NCI-H510A (cell line): Measurements from ENCODE around the gene RIT2.

Experiments
- DNase-seq: peaks from one replicate; lab custom pipeline; 2025; lab: John Stamatoyannopoulos, UW

The RIT2 gene

GRCh38 chr18:43012951-43013350 is 102.5 kb downstream of the RIT2 start:
- no peak for DNase-seq

GRCh38 chr18:43010611-43011010 is 104.9 kb downstream of the RIT2 start:
- no peak for DNase-seq

- no peak for DNase-seq
These were observed 105.8 kb downstream of the RIT2 start for GRCh38 chr18:43009674-43010073.

- no peak for DNase-seq
These were observed 108.1 kb downstream of the RIT2 start for GRCh38 chr18:43007365-43007764.

- DNase-seq, result no peak
These were observed 111.1 kb downstream of the RIT2 start for GRCh38 chr18:43004421-43004820.

- no peak for DNase-seq
These were observed 113.7 kb downstream of the RIT2 start for GRCh38 chr18:43001821-43002220.

GRCh38 chr18:42996824-42997223 is 118.7 kb downstream of the RIT2 start:
- no peak for DNase-seq

- DNase-seq, result no peak
These were observed 135.1 kb downstream of the RIT2 start for GRCh38 chr18:42980426-42980825.

GRCh38 chr18:42977982-42978637 is 137.4 kb downstream of the RIT2 start:
- DNase-seq, result no peak

GRCh38 chr18:42976869-42977590 is 138.5 kb downstream of the RIT2 start:
- DNase-seq, result no peak

- no peak for DNase-seq
These were observed 146.1 kb downstream of the RIT2 start for GRCh38 chr18:42969366-42969765.

- no peak for DNase-seq
These were observed 154.2 kb downstream of the RIT2 start for GRCh38 chr18:42961298-42961697.

GRCh38 chr18:42959528-42959927 is 156.0 kb downstream of the RIT2 start:
- no peak for DNase-seq

GRCh38 chr18:42958353-42958752 is 157.1 kb downstream of the RIT2 start:
- DNase-seq, result no peak

GRCh38 chr18:42956287-42956686 is 159.2 kb downstream of the RIT2 start:
- DNase-seq, result no peak

- no peak for DNase-seq
These were observed 160.6 kb downstream of the RIT2 start for GRCh38 chr18:42954887-42955286.

GRCh38 chr18:42953306-42953705 is 162.2 kb downstream of the RIT2 start:
- DNase-seq, result no peak

GRCh38 chr18:42950732-42951131 is 164.8 kb downstream of the RIT2 start:
- no peak for DNase-seq

GRCh38 chr18:42948831-42949230 is 166.7 kb downstream of the RIT2 start:
- DNase-seq, result no peak

- DNase-seq, result no peak
These were observed 173.6 kb downstream of the RIT2 start for GRCh38 chr18:42941860-42942259.

GRCh38 chr18:42941021-42941420 is 174.5 kb downstream of the RIT2 start:
- DNase-seq, result no peak

- DNase-seq, result no peak
These were observed 178.0 kb downstream of the RIT2 start for GRCh38 chr18:42937436-42937835.

GRCh38 chr18:42936289-42936688 is 179.2 kb downstream of the RIT2 start:
- DNase-seq, result no peak

GRCh38 chr18:42931491-42931890 is 184.0 kb downstream of the RIT2 start:
- DNase-seq, result no peak
